SK-N-SH (cell line): ENCODE data around the gene SLC36A4. TPM values are rescaled to one million over a fixed set of nuclear protein-coding genes. Genes with fewer than 3 reads are reported as not detected.

Source experiments
- CTCF ChIA-PET: fragments of 300-600, 350-600 bp; formaldehyde crosslinking; extraction: SDS; loops from one replicate; lab custom pipeline; 2021; lab: Yijun Ruan, JAX
- POLR2A ChIA-PET: fragments of 350-600 bp; sonication (Branson Sonifier 250); formaldehyde crosslinking; extraction: SDS; loops from one replicate; lab custom pipeline; 2020; ENCODE audit warnings: antibody characterized with exemption, inconsistent platforms; lab: Yijun Ruan, JAX
- DNase-seq: peaks from one replicate; pipeline ENCODE4 v3.0.0; 2012
- H2AFZ ChIP-seq: fragments of 200-600 bp; sonication (generic); 2 replicates; pipeline ENCODE4 v1.8.1; 2016; ENCODE audit warnings: antibody characterized with exemption, mild to moderate bottlenecking, low read depth
- H3F3A ChIP-seq: fragments of 200-600 bp; sonication (generic); replicated peaks from 2 replicates; pipeline ENCODE3; 2016; ENCODE audit warnings: antibody characterized with exemption, mild to moderate bottlenecking; ENCODE audit not compliant: insufficient read depth
- H3K27ac ChIP-seq, 2 experiments: fragments of 200-500 bp in 1 of 2; fragments of 200-600 bp in 1 of 2; sonication (Bioruptor generic) in 1 of 2; sonication (generic), shearing (Covaris generic) in 1 of 2; 2 replicates each; pipeline versions ENCODE4 v1.5.1 to v1.6.1; 2014 to 2016; ENCODE audit warnings: low read depth in 2 of 2, inconsistent platforms in 1 of 2, low read length in 1 of 2, mild to moderate bottlenecking in 1 of 2, mixed read lengths in 1 of 2
- H3K27me3 ChIP-seq: fragments of 200-600 bp; sonication (generic), shearing (Covaris generic); 2 replicates; pipeline ENCODE4 v1.6.1; 2016; ENCODE audit warnings: mixed run types; ENCODE audit not compliant: insufficient read depth
- H3K36me3 ChIP-seq, 2 experiments: fragments of 200-500 bp in 1 of 2; fragments of 200-600 bp in 1 of 2; sonication (Bioruptor generic) in 1 of 2; sonication (generic) in 1 of 2; replicated peaks in 1 of 2; 2 replicates each; pipeline versions ENCODE3 to v1.5.1; 2014 to 2016; ENCODE audit warnings: low read length in 1 of 2, mild to moderate bottlenecking in 1 of 2; ENCODE audit not compliant: insufficient read depth in 2 of 2, control insufficient read depth in 1 of 2
- H3K4me1 ChIP-seq, 2 experiments: fragments of 200-500 bp in 1 of 2; fragments of 200-600 bp in 1 of 2; sonication (Bioruptor generic) in 1 of 2; sonication (generic), shearing (Covaris generic) in 1 of 2; 2 replicates each; pipeline versions ENCODE4 v1.5.1 to v1.6.1; 2014 to 2016; ENCODE audit warnings: low read depth in 1 of 2, low read length in 1 of 2, mixed run types in 1 of 2; ENCODE audit not compliant: insufficient read depth in 2 of 2, control insufficient read depth in 1 of 2
- H3K4me2 ChIP-seq: fragments of 200-600 bp; sonication (generic), shearing (Covaris generic); 2 replicates; pipeline ENCODE4 v1.6.1; 2017; ENCODE audit warnings: mixed run types
- H3K4me3 ChIP-seq, 2 experiments: fragments of 200-500 bp in 1 of 2; fragments of 200-600 bp in 1 of 2; sonication (Bioruptor generic) in 1 of 2; sonication (generic), shearing (Covaris generic) in 1 of 2; 2 replicates each; pipeline versions ENCODE4 v1.5.1 to v1.8.1; 2014 to 2016; ENCODE audit warnings: low read depth in 2 of 2, inconsistent platforms in 1 of 2, low read length in 1 of 2, mild to moderate bottlenecking in 1 of 2, mixed read lengths in 1 of 2, moderate library complexity in 1 of 2
- H3K79me2 ChIP-seq: fragments of 200-600 bp; sonication (generic); 2 replicates; pipeline ENCODE4 v1.8.1; 2017; ENCODE audit warnings: mild to moderate bottlenecking; ENCODE audit not compliant: insufficient read depth
- H3K9ac ChIP-seq: fragments of 200-600 bp; sonication (generic); 2 replicates; pipeline ENCODE4 v1.6.1; 2017; ENCODE audit warnings: mixed run types
- H3K9me2 ChIP-seq: fragments of 200-600 bp; sonication (generic); 2 replicates; pipeline ENCODE4 v1.6.1; 2017; ENCODE audit warnings: mixed run types
- H3K9me3 ChIP-seq: fragments of 200-600 bp; sonication (generic); 2 replicates; pipeline ENCODE4 v1.6.1; 2017; ENCODE audit warnings: mixed run types, mild to moderate bottlenecking, moderate library complexity
- H4K20me1 ChIP-seq: fragments of 200-600 bp; sonication (generic); 2 replicates; pipeline ENCODE4 v1.6.1; 2017; ENCODE audit warnings: mild to moderate bottlenecking, mixed run types; ENCODE audit not compliant: insufficient read depth
- CHD2 ChIP-seq: fragments of 150-350 bp; IDR thresholded peaks from 2 replicates; pipeline ENCODE4 v1.6.1; 2018; ENCODE audit warnings: low read length; ENCODE audit not compliant: partially characterized antibody
- ELF1 ChIP-seq: IDR thresholded peaks from 2 replicates; pipeline ENCODE4 v1.4.0; 2012
- EZH2phosphoT487 ChIP-seq: fragments of 200-600 bp; sonication (generic); IDR thresholded peaks from 2 replicates; pipeline ENCODE4 v1.6.1; 2017; ENCODE audit warnings: low read depth, mixed run types, mild to moderate bottlenecking, antibody characterized with exemption, moderate library complexity, borderline replicate concordance
- FOXJ3 ChIP-seq: sonication (generic); formaldehyde crosslinking; IDR thresholded peaks from 2 replicates; pipeline ENCODE4 v1.5.1; 2020; ENCODE audit warnings: mild to moderate bottlenecking, missing genetic modification reagents
- GATA2 ChIP-seq: sonication (generic); formaldehyde crosslinking; IDR thresholded peaks from 2 replicates; pipeline ENCODE4 v1.5.0; 2020; ENCODE audit warnings: mild to moderate bottlenecking, missing genetic modification reagents
- IRF3 ChIP-seq: fragments of 150-350 bp; IDR thresholded peaks from 2 replicates; pipeline ENCODE4 v1.6.1; 2016; ENCODE audit warnings: mild to moderate bottlenecking, low read depth, low read length
- MAX ChIP-seq: IDR thresholded peaks from 2 replicates; pipeline ENCODE4 v1.4.0; 2012; ENCODE audit warnings: low read depth
- MXI1 ChIP-seq: IDR thresholded peaks from 2 replicates; pipeline ENCODE4 v1.6.1; 2012; ENCODE audit warnings: mild to moderate bottlenecking, low read depth, low read length, improper control_type of control experiment
- NRF1 ChIP-seq: IDR thresholded peaks from 2 replicates; pipeline ENCODE4 v1.6.1; 2012; ENCODE audit warnings: low read depth, mild to moderate bottlenecking, low read length
- RAD21 ChIP-seq: IDR thresholded peaks from 2 replicates; pipeline ENCODE4 v1.6.1; 2012; ENCODE audit warnings: mild to moderate bottlenecking, low read length
- RCOR1 ChIP-seq: fragments of 150-350 bp; IDR thresholded peaks from 2 replicates; pipeline ENCODE4 v1.6.1; 2017; ENCODE audit warnings: antibody characterized with exemption, low read length
- RXRA ChIP-seq: IDR thresholded peaks from 2 replicates; pipeline ENCODE4 v1.4.0; 2012; ENCODE audit warnings: low read depth, mild to moderate bottlenecking, borderline replicate concordance
- SIN3A ChIP-seq: IDR thresholded peaks from 2 replicates; pipeline ENCODE4 v1.6.1; 2012; ENCODE audit warnings: low read depth, mild to moderate bottlenecking, low read length, moderate library complexity, borderline replicate concordance
- SMC3 ChIP-seq: IDR thresholded peaks from 2 replicates; pipeline ENCODE4 v1.6.1; 2012; ENCODE audit warnings: low read depth, low read length, improper control_type of control experiment
- TCF12 ChIP-seq: IDR thresholded peaks from 2 replicates; pipeline ENCODE4 v1.4.0; 2012
- TEAD4 ChIP-seq: IDR thresholded peaks from 2 replicates; pipeline ENCODE4 v1.4.0; 2012; ENCODE audit warnings: mild to moderate bottlenecking, borderline replicate concordance; ENCODE audit not compliant: insufficient read depth
- ZBTB33 ChIP-seq: IDR thresholded peaks from 2 replicates; pipeline ENCODE4 v1.4.0; 2012; ENCODE audit warnings: low read depth, borderline replicate concordance
- WGBS: methylation state at CpG from one replicate; pipeline ENCODE4 v1.1.6; 2017; ENCODE audit warnings: low lambda C conversion rate; 5-methylcytosine and 5-hydroxymethylcytosine counted together
- polyA plus RNA-seq, 3 experiments: library from polyadenylated mRNA; depleted of rRNA; stranded (reverse); fragments of >200 nt; gene quantifications; 2 replicates each; pipeline ENCODE4 v1.2.3, GENCODE V29; 2012
- TF ChIP-seq, protein P1 (sequence below): fragments of 150-350 bp; IDR thresholded peaks from 2 replicates; pipeline ENCODE4 v1.6.1; 2017; ENCODE audit warnings: antibody characterized with exemption, low read length, low read depth, borderline replicate concordance
- TF ChIP-seq, protein P2 (sequence below): fragments of 200-600 bp; sonication (generic); IDR thresholded peaks from 2 replicates; pipeline ENCODE4 v1.6.1; 2017; ENCODE audit warnings: antibody characterized with exemption, mild to moderate bottlenecking, moderate library complexity
- TF ChIP-seq, protein P3 (sequence below): IDR thresholded peaks from 2 replicates; pipeline ENCODE4 v1.4.0; 2012; ENCODE audit warnings: low read depth, borderline replicate concordance
- TF ChIP-seq, protein P4 (sequence below): IDR thresholded peaks from 2 replicates; pipeline ENCODE4 v1.6.1; 2012; ENCODE audit warnings: mild to moderate bottlenecking, low read depth, low read length, moderate library complexity

The SLC36A4 gene
- polyA plus RNA-seq, 1 of the 3 experiments (the other 2 are of a cell fraction), result 9.7 TPM

DNA sequence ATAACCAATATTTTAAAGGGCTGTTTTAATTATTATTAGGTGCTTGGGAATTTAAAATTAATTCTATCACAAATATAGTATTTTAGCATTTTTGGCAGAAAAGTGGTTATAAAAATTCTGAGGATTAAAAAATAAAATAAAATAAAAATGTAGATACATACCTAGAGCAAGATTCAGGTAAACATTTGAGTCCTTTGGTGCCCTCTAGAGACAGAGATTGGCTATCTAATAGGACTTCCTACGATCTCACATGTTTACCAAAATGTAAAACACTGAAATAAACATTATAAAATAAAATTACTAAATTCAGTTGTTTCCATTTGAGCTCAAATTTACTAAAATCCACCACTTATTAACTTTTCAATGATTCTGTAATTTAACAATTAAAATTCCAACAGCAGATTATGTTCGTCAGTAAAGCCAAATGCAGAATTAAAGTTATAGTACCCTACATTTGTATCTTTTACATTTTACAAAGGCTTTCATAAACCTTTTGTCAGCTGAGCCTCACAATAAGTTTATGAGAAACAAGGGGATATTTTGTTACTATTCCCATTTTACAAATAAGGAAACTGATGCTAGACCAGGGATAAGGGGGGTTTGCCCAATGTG, 27.7 kb downstream of the SLC36A4 start:
- Histone ChIP-seq H3K4me3 (no peak overlapping the region), H3K9ac (no peak overlapping the region), H3K4me2 (no peak overlapping the region), H3K27me3 (no peaks in the 10 kb centered on the region), H3K36me3 (peaks cover 20 to 26% of the 10 kb centered on the region in 2 experiments), H3F3A (peaks cover 6% of the 10 kb centered on the region), H3K9me3 (no peaks in the 10 kb centered on the region), H4K20me1 (no peaks in the 10 kb centered on the region), H3K9me2 (no peaks in the 10 kb centered on the region), H3K79me2 (no peaks in the 10 kb centered on the region), H3K27ac (no peak overlapping the region), H2AFZ (no peak overlapping the region), H3K4me1 (no peaks in the 10 kb centered on the region; a peak in 1 of 4 replicates)
- peak; percentile 13 for DNase-seq
- ChIA-PET POLR2A (no interaction called here), CTCF (interaction anchor here (0.6 to 2.8 kb wide), 27 partner anchors 9 to 347 kb away, joined by 3 to 22 read pairs (median 3); no protein-coding TSS in a partner anchor)
- WGBS, result 87% methylated on average over 2 of the region's 2 CpGs
- TF ChIP-seq FOXJ3 (CRISPR knock-in tag), result no peak
- no peak for TF ChIP-seq TCF12
- no peak for TF ChIP-seq TEAD4
- TF ChIP-seq, protein P1, sequence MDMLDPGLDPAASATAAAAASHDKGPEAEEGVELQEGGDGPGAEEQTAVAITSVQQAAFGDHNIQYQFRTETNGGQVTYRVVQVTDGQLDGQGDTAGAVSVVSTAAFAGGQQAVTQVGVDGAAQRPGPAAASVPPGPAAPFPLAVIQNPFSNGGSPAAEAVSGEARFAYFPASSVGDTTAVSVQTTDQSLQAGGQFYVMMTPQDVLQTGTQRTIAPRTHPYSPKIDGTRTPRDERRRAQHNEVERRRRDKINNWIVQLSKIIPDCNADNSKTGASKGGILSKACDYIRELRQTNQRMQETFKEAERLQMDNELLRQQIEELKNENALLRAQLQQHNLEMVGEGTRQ, result no peak
- TF ChIP-seq RXRA, result no peak
- no peak for TF ChIP-seq MAX
- peak; percentile 66 for TF ChIP-seq RAD21
- no peak for TF ChIP-seq GATA2 (CRISPR knock-in tag)
- TF ChIP-seq MXI1, result no peak
- peak; percentile 35; the same call in 1 of the 2 replicates for TF ChIP-seq SMC3
- TF ChIP-seq CHD2, result no peak
- no peak for TF ChIP-seq NRF1
- TF ChIP-seq SIN3A, result no peak
- TF ChIP-seq, protein P2, sequence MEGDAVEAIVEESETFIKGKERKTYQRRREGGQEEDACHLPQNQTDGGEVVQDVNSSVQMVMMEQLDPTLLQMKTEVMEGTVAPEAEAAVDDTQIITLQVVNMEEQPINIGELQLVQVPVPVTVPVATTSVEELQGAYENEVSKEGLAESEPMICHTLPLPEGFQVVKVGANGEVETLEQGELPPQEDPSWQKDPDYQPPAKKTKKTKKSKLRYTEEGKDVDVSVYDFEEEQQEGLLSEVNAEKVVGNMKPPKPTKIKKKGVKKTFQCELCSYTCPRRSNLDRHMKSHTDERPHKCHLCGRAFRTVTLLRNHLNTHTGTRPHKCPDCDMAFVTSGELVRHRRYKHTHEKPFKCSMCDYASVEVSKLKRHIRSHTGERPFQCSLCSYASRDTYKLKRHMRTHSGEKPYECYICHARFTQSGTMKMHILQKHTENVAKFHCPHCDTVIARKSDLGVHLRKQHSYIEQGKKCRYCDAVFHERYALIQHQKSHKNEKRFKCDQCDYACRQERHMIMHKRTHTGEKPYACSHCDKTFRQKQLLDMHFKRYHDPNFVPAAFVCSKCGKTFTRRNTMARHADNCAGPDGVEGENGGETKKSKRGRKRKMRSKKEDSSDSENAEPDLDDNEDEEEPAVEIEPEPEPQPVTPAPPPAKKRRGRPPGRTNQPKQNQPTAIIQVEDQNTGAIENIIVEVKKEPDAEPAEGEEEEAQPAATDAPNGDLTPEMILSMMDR, result peak; percentile 67
- no peak for TF ChIP-seq EZH2phosphoT487
- TF ChIP-seq, protein P3, sequence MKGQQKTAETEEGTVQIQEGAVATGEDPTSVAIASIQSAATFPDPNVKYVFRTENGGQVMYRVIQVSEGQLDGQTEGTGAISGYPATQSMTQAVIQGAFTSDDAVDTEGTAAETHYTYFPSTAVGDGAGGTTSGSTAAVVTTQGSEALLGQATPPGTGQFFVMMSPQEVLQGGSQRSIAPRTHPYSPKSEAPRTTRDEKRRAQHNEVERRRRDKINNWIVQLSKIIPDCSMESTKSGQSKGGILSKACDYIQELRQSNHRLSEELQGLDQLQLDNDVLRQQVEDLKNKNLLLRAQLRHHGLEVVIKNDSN, result no peak
- no peak for TF ChIP-seq ZBTB33
- no peak for TF ChIP-seq IRF3
- no peak for TF ChIP-seq ELF1
- no peak for TF ChIP-seq RCOR1
- TF ChIP-seq, protein P4, sequence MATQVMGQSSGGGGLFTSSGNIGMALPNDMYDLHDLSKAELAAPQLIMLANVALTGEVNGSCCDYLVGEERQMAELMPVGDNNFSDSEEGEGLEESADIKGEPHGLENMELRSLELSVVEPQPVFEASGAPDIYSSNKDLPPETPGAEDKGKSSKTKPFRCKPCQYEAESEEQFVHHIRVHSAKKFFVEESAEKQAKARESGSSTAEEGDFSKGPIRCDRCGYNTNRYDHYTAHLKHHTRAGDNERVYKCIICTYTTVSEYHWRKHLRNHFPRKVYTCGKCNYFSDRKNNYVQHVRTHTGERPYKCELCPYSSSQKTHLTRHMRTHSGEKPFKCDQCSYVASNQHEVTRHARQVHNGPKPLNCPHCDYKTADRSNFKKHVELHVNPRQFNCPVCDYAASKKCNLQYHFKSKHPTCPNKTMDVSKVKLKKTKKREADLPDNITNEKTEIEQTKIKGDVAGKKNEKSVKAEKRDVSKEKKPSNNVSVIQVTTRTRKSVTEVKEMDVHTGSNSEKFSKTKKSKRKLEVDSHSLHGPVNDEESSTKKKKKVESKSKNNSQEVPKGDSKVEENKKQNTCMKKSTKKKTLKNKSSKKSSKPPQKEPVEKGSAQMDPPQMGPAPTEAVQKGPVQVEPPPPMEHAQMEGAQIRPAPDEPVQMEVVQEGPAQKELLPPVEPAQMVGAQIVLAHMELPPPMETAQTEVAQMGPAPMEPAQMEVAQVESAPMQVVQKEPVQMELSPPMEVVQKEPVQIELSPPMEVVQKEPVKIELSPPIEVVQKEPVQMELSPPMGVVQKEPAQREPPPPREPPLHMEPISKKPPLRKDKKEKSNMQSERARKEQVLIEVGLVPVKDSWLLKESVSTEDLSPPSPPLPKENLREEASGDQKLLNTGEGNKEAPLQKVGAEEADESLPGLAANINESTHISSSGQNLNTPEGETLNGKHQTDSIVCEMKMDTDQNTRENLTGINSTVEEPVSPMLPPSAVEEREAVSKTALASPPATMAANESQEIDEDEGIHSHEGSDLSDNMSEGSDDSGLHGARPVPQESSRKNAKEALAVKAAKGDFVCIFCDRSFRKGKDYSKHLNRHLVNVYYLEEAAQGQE, result no peak
